CMK (cell line): ENCODE measurements around the gene MYO15A.
A peak's percentile ranks its signal among the peaks of the same experiment; 100 is the strongest.

Experiments
- DNase-seq: peaks from one replicate; pipeline ENCODE4 v3.0.0-alpha.2; 2010; ENCODE audit warnings: low read depth

The MYO15A gene

DNA sequence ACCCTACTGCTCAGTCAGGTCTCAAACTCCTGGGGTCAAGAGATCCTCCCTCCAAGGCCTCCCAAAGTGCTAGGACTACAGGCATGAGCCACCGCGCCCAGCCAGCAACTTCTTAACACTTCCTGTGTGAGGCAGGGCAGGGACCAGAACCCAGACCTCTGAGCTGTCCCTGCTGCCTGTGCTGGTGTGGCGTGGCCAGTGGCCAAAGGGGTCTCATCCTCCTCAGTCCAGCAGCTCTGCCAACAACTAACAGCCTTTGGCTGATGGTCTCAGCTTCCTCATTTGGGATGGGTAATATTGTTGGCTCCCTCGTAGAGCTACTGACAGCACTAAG is 115.5 kb downstream of the MYO15A start:
- DNase-seq: no peak

DNA sequence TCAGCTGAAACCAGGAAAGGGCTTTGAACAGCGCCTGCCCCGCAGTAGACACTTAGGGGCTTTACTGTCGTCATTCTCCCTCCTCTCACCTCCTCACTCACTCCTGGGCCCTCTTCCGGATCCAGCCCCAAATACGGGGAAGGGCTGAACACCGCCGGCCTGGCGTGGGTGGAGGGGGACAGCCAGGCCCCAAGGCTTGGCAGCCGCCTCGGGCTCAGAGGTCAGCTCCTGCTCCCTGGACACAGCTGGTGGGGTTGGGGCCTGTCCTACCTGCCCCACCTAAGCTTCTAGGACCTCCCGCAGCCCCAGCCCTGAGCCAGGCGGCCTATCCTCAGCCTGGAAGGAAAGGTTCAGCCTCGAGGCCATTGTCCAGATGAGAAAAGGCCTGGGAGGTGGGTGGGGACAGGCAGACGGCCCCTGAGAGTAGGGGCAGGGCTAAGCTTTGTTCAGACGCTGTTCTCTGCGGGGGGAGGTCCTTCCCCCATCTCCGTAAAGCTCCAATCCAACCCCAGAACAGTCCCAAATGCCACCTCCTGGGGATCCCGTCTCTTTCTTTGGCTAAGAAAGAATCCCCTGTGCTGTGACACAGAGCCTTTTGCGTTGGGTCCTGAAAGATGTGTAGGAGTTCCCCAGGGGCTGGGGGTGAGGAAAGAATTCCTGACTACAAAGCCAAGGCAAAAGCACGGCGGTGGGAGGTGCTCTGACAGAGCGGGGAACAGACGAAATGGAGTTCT is 116.0 kb downstream of the MYO15A start:
- no peak for DNase-seq

GRCh38 chr17:18225121-18225641 is 116.6 kb downstream of the MYO15A start, which contains the start of gene LLGL1:
TSS of gene LLGL1 (plus strand) at chr17:18225635. CDS start at chr17:18225683, 48 bp downstream.
- peak; percentile 85 for DNase-seq

DNA sequence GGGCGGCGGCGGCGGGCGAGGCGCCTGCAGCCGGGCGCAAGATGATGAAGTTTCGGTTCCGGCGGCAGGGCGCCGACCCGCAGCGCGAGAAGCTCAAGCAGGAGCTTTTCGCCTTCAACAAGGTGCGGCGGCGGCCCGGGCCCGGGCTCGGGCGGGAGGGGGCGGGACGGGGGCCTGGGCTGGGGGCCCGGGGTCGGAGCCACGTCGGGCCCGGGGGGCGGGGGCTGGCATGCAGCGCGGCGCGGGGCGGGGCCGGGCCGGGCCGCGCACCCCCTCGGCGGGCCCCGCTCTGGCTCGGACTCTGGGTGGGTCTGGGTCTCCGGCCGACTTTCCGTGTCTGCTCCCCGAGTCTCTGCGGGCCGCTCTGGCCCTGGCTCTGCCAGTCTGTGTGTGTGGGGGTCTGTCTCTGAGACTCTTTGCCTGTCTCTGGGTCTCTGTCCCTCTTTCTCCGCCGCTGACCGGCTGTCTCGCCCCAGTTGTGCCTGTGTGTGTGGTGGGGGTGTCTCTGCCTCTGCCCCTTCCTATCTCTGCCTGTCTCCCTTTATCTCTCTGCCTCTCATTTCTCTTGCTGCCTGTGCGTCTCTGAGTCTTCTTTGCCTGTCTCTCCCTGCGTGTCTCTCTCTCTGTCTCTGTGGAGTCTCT is 117.2 kb downstream of the MYO15A start:
- no peak for DNase-seq

GRCh38 chr17:18226284-18226945 is 117.9 kb downstream of the MYO15A start:
- no peak for DNase-seq

DNA sequence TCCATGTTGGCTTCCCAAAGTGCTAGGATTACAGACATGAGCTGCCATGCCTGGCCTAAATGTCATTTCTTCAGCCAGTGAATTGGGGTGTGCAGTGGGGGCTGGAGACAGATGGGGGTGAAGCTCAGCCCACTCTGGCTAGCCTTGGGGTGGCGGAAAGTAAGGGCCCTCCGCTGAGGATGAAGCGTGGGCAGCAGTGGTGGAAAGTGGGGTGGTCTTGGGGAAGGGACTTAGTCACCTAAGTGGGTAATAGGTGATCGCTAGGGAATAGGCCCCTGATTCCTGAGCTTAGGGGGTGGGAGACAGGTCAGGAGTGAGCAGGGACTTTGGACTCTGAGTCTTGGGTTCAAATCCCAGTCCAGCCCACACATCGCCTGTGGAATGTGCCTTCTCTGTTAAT is 119.1 kb downstream of the MYO15A start:
- DNase-seq: no peak

DNA sequence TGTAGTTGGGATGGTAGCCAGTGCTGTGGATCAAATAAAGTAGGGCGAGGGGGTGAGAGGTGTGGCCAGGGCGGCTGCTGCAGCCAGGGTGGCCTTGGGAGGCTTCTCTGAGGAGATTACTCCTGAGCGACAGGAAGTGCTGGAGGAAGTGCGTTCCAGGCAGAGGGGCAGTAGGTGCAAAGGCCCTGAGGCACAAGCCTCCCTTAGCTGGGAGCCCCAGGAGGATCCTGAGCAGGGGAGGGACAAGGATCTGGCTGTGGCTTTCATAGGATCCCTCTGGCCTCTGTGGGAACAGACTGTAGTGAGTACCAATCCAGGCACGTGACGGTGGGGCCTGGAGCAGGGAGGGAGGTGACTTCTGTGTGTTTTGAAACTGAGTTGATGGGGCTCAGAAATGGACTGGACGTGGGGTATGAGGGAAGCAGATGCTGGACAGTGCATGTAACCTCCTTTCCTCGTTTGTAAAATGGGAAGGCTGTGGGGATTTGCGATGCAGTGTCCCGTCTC is 119.7 kb downstream of the MYO15A start:
- DNase-seq: no peak

GRCh38 chr17:18229254-18229653 is 120.7 kb downstream of the MYO15A start:
- no peak for DNase-seq
